Measurements from ENCODE around the gene OPA3. TPM values are rescaled to one million over a fixed set of nuclear protein-coding genes. Genes with fewer than 3 reads are reported as not detected.
A peak's percentile ranks its signal among the peaks of the same experiment; 100 is the strongest.

The OPA3 gene
- polyA plus RNA-seq, 1 donor (not counting 4 experiments of a cell fraction or from before 2014, with no cell fraction given): 11.9 TPM

DNA sequence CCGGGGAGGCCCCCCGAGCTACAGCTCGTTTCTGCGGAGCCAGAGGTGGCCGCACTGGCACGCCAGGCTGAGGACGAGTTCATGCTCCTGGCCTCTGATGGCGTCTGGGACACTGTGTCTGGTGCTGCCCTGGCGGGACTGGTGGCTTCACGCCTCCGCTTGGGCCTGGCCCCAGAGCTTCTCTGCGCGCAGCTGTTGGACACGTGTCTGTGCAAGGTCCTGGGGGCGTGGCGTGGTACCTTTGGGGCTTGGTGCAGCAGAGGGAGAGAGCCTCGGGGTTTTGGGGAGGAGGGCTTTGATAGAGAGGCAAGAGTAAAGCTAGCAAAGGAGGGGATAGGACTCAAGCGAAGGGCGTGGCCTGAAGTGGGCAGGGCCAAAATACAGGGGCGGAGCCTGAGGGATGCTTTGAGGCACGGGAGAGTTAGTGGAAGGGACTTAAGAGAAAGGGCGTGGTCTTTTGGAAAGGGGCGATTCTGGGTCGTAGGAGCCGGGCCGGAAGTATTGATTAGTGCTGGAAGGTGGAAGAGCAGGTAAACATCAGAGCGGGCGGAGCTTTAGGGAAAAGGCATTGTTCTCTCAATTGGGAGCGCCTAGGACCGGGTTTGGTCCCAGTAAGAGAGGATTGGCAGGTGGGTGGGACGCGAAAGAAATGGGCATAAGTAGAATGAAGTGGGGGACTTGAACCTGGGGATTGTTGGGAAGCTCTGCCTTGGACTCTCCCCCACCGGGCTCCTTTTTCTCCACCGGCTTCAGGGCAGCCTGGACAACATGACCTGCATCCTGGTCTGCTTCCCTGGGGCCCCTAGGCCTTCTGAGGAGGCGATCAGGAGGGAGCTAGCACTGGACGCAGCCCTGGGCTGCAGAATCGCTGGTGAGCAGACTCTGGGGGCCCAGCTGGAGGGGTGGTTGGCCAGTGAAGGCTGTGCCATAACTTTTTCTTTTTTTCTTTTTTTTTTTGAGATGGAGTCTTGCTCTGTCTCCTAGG is 85.1 kb downstream of the OPA3 start:
- no peak overlapping the region for H3K9ac ChIP-seq (ENCODE audit: control insufficient read depth, extremely low read depth, insufficient read depth, low read length)
- dilution Hi-C loops (cut with MboI; ENCODE audit: extremely low pct_ligation_motif_present, low sequenced_read_pairs): no loop called here
- H3K9me1 ChIP-seq (ENCODE audit: control insufficient read depth, extremely low read depth, insufficient read depth, low read length): no peaks in the 10 kb centered on the region
- no peaks in the 10 kb centered on the region for H3K79me2 ChIP-seq (ENCODE audit: control insufficient read depth, insufficient read depth, low read length)
- no peaks in the 10 kb centered on the region for H4K20me1 ChIP-seq (ENCODE audit: control insufficient read depth, extremely low read depth, insufficient read depth, low read length)
- no peak for DNase-seq (ENCODE audit: low read depth, low spot score)
- no peaks in the 10 kb centered on the region for H3K36me3 ChIP-seq (ENCODE audit: control insufficient read depth in 2 of 2, extremely low read depth in 1 of 2, insufficient read depth in 2 of 2, low read length in 2 of 2)
- peaks cover 11% of the 10 kb centered on the region for H3K4me1 ChIP-seq (ENCODE audit: control insufficient read depth, extremely low read depth, insufficient read depth, low read length)
- no peaks in the 10 kb centered on the region for H3K9me3 ChIP-seq (ENCODE audit: control insufficient read depth, low read depth, low read length)
- peak overlapping the region; percentile 36 for H3K4me2 ChIP-seq (ENCODE audit: control insufficient read depth, extremely low read depth, insufficient read depth, low read depth, low read length)
- TF ChIP-seq CTCF (optimal IDR thresholded peaks at IDR 0.05 in 1 of 3, IDR thresholded peaks at IDR 0.05 in 1 of 3, conservative IDR thresholded peaks at IDR 0.05 in 1 of 3; ENCODE audit: extremely low read depth in 1 of 3, insufficient read depth in 2 of 3, low read length in 3 of 3): no peak
- TF ChIP-seq EZH2 (IDR thresholded peaks at IDR 0.05; ENCODE audit: low read length): no peak
- FAIRE-seq: peak; percentile 34
- H2AFZ ChIP-seq (ENCODE audit: control insufficient read depth, low read length): peak overlapping the region; percentile 37
- H3K27ac ChIP-seq (ENCODE audit: control insufficient read depth, insufficient read depth, low read length): no peak overlapping the region
- H3K27me3 ChIP-seq (ENCODE audit: control insufficient read depth, extremely low read depth, insufficient read depth, low read length): no peaks in the 10 kb centered on the region
- no peak overlapping the region for H3K4me3 ChIP-seq (ENCODE audit: control insufficient read depth in 2 of 3, extremely low read depth in 1 of 3, insufficient read depth in 2 of 3, low read depth in 1 of 3, low read length in 3 of 3)

GRCh38 chr19:45498411-45499195 is 86.0 kb downstream of the OPA3 start, which contains the start of gene PPM1N:
PPM1N (plus strand) TSS chr19:45498443; CDS start chr19:45498473, 30 bp downstream.
- no peaks in the 10 kb centered on the region for H3K9me1 ChIP-seq (ENCODE audit: control insufficient read depth, extremely low read depth, insufficient read depth, low read length)
- DNase-seq (ENCODE audit: low read depth, low spot score) (no peak), FAIRE-seq (no peak)
- H3K4me2 ChIP-seq (ENCODE audit: control insufficient read depth, extremely low read depth, insufficient read depth, low read depth, low read length): peak within 1 kb of the TSS; percentile 85
- peaks cover 11% of the 10 kb centered on the region for H3K4me1 ChIP-seq (ENCODE audit: control insufficient read depth, extremely low read depth, insufficient read depth, low read length)
- no peaks in the 10 kb centered on the region for H3K27me3 ChIP-seq (ENCODE audit: control insufficient read depth, extremely low read depth, insufficient read depth, low read length)
- peak within 1 kb of the TSS; percentile 70 for H2AFZ ChIP-seq (ENCODE audit: control insufficient read depth, low read length)
- TF ChIP-seq EZH2 (IDR thresholded peaks at IDR 0.05; ENCODE audit: low read length): no peak
- TF ChIP-seq CTCF (optimal IDR thresholded peaks at IDR 0.05 in 1 of 3, IDR thresholded peaks at IDR 0.05 in 1 of 3, conservative IDR thresholded peaks at IDR 0.05 in 1 of 3; ENCODE audit: extremely low read depth in 1 of 3, insufficient read depth in 2 of 3, low read length in 3 of 3): peak in 1 of 3 experiments; percentile 9
- peak within 1 kb of the TSS; percentile 44 for H3K9ac ChIP-seq (ENCODE audit: control insufficient read depth, extremely low read depth, insufficient read depth, low read length)
- dilution Hi-C loops (cut with MboI; ENCODE audit: extremely low pct_ligation_motif_present, low sequenced_read_pairs): no loop called here
- H3K4me3 ChIP-seq (ENCODE audit: control insufficient read depth in 2 of 3, extremely low read depth in 1 of 3, insufficient read depth in 2 of 3, low read depth in 1 of 3, low read length in 3 of 3): peak within 1 kb of the TSS; percentile 27 to 60 (median 41)
- no peaks in the 10 kb centered on the region for H3K9me3 ChIP-seq (ENCODE audit: control insufficient read depth, low read depth, low read length)
- no peaks in the 10 kb centered on the region for H4K20me1 ChIP-seq (ENCODE audit: control insufficient read depth, extremely low read depth, insufficient read depth, low read length)
- no peaks in the 10 kb centered on the region for H3K79me2 ChIP-seq (ENCODE audit: control insufficient read depth, insufficient read depth, low read length)
- H3K36me3 ChIP-seq (ENCODE audit: control insufficient read depth in 2 of 2, extremely low read depth in 1 of 2, insufficient read depth in 2 of 2, low read length in 2 of 2): peaks cover 0 to 4% of the 10 kb centered on the region in 2 experiments
- peak within 1 kb of the TSS; percentile 26 for H3K27ac ChIP-seq (ENCODE audit: control insufficient read depth, insufficient read depth, low read length)

Data from keratinocyte (primary cell).